HT1080 (cell line): ENCODE results near the gene TACC2. TPM values are rescaled to one million over a fixed set of nuclear protein-coding genes. Genes with fewer than 3 reads are reported as not detected.
A peak's percentile ranks its signal among the peaks of the same experiment; 100 is the strongest.
"Not testable (repeated sequence)": the region's sequence is repeated elsewhere in the genome, so short reads cannot be mapped to it uniquely, and the experiment has no call there.

Source experiments
- DNase-seq: peaks from one replicate; pipeline ENCODE4 v3.0.0-alpha.2; 2015; ENCODE audit warnings: low read depth
- total RNA-seq: library from RNA; depleted of rRNA; stranded (reverse); fragments of >200 nt; shearing (Covaris generic); gene quantifications from 2 replicates; pipeline ENCODE4 v1.2.3, GENCODE V29; 2014

TACC2 gene
- total RNA-seq, 1 experiment from 2014 or later, result 20.3 TPM

GRCh38 chr10:122089311-122090017, 100.5 kb downstream of the TACC2 start:
- DNase-seq, result peak; percentile 8

DNA sequence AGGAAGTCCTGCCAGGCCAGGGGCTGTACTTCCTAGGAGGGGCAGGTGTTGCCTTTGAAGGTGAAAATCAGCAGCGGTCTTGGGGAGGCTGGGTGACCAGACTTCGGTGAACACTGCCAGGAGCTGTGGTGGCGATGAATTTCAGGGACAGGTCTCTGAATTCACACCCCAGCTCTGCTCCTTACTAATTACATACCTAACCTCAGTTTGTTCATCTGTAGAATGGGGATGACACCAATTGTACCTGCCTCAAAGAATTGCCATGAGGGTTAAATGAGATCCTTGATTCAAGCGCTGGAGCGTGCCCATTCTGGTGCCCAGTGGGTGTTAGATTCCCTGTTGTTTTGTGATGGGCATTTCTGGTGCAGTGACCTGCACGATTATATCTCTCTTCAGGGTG, 102.8 kb downstream of the TACC2 start:
- DNase-seq, result no peak

DNA sequence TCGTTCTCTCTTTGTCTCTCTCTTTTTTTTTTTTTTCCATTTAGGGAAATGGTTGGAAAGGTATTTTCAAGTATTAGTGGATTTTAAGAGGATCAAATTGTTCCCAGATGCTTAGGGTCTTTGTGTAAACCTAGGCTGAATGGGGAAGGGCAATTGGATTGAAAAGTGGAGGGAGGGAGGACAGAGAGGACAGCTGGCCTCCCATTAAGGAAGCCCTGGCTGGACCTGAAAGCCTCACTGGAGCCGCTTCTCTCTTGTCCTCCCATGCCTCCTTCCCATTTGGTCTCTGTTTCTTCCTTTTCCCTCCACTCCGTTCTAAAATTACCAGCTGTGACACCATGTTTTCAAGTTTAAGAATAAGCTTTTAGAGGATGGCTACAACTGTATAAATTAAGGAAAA, 104.1 kb downstream of the TACC2 start:
- DNase-seq, result no peak

GRCh38 chr10:122096181-122096580, 107.2 kb downstream of the TACC2 start:
- DNase-seq, result not testable (repeated sequence)

GRCh38 chr10:122096705-122097104, 107.7 kb downstream of the TACC2 start:
- peak; percentile 31 for DNase-seq

DNA sequence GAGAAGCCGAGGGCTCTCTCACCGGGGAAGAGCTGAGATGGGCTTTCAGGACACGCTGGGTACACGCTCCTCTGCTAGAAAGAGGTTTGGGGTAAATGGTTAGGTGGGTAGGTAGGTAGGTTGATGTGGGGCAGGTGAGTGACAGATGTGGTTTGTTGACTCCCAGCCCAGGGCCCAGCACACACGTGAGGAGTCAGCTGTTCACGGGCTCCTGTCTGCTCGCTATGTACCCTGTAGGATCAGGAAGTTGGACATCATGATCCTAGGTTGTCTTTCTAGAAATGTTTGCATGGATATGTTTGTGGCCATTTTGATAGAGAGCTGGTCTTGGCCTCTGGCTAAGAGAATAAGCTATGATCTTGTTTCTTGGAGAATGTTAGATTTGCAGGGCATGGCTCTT, 109.0 kb downstream of the TACC2 start:
- no peak for DNase-seq

GRCh38 chr10:122098924-122099323, 110.0 kb downstream of the TACC2 start:
- no peak for DNase-seq

- DNase-seq, result no peak
Observed at GRCh38 chr10:122099562-122099961, 110.6 kb downstream of the TACC2 start.

DNA sequence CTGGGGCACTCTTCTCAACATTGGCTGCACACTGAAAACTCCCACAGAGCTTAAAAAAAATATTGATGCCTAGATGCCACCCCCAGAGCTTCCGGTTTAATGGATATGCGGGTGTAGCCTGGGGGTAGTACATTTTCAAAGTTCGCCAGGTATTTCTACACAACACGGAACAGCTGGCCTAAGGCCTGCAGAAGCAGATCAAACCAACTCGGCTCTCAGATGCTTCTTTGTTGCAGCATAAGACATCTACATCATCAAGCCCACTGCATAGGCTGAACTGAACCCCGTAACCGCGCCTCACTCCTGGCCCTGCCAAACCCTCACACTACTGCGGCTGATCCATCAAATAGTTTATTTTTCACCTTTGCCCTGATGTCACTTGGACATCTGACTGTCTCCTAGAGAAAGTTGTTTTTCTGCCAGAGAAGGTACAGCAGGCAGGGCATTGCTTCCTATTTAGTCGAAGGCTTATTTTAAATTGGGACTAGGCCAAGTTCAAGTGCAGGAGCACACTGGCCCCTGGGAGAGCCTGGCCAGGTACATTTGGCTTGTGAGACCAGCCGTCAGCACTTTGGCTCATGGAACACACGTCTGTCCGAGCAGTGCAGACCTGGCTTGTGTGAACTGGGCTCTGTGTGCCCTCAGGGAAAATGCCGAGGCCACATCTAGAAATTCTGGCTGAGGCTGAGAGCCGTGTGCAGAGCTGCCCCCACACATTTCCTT, 113.3 kb downstream of the TACC2 start:
- DNase-seq, result no peak

DNA sequence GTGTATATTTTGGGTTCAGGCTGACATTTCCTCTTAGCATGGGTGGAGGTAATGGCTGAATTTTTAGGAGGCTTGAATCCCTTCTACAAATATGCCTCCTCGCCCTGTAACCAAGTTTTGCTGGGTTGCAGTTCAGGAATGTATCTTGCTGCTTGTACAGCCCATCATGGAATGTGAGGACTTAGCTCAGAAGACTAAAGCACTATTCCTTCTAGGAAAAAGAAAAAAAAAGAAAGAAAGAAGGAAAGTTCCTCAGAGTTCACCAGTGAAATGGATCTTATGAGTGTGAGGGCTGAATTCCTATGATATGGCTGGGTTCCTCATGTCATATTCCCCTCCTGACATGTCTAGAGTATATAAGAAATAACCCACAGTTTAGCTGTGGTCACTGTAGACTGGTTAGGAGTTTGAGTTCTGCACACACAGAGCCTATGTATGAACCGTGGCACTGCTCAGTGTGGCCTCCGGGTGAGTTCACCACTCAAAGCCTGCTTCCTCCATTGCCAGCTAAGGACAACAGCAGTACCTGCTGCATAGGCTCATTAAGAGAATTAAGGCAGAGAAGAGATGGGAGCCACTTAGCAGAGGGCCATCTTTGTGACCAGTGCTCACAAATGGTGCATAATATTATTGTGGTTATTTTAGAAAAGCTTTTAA, 114.0 kb downstream of the TACC2 start:
- no peak for DNase-seq

GRCh38 chr10:122103592-122103991, 114.6 kb downstream of the TACC2 start:
- DNase-seq, result no peak

- DNase-seq, result not testable (repeated sequence)
Observed at GRCh38 chr10:122108786-122109185, 119.8 kb downstream of the TACC2 start.

- DNase-seq, result peak; percentile 75
Observed at GRCh38 chr10:122112021-122112616, 123.2 kb downstream of the TACC2 start.

DNA sequence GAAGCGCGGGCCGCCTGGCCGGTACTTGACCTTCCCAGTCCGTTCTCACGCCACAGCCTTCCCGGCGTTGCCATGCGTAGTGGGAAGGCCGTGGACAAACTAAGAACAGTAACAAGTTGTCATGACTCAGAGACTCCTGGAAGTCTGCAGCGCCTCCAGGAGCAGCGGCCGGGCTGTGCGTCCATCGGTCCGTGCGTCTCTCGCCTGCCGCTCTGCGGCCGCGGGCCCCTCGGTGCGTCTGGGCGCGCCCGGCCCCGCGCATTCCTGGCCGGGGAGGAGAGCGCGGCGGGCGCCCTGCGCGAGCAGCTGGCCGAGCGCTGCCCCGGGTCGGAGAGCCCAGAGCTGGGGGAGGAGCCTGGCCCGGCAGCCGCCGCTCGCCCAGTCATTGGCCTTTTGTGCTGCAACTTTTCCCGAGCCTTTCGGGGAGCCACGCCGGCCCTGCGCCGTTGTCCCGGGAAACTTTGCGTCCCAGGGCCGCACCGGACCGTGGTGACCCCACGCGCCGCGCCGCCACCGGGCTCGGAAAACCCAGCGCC, 123.7 kb downstream of the TACC2 start:
- peak; percentile 92 for DNase-seq

GRCh38 chr10:122113161-122113944, 124.4 kb downstream of the TACC2 start:
- DNase-seq, result peak; percentile 59

GRCh38 chr10:122113945-122114747, 125.2 kb downstream of the TACC2 start:
- no peak for DNase-seq

DNA sequence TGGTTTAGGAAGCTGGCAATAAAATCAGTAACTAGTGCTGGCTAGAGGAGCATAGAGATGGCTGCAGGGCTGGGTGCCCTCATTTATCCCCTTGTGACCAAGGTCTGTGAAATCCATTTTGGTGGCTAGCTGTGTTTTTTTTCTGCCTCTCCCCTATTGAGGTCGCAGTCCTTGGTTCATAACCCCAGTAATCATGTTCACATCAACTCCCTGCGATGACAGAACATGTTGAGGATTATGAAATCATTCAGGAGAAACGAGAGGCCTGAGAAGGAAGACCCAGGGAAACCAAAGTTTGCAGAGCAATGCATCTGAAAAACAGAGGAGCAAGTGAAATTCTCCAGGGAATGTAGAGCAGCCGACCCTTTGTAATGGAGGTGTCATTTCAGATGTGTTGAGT, 126.9 kb downstream of the TACC2 start:
- DNase-seq, result no peak

- DNase-seq, result peak; percentile 81
Observed at GRCh38 chr10:122116331-122116730, 127.4 kb downstream of the TACC2 start.

- DNase-seq, result no peak
Observed at GRCh38 chr10:122117475-122117874, 128.5 kb downstream of the TACC2 start.
